ENCODE measurements around the gene FAM163B. TPM values are rescaled to one million over a fixed set of nuclear protein-coding genes. Genes with fewer than 3 reads are reported as not detected.

The FAM163B gene
- total RNA-seq, 1 donor from 2014 or later: not detected

GRCh38 chr9:133562611-133563290 lies 46.4 kb downstream of the FAM163B start:
- POLR2A ChIA-PET: no interaction called here
- intact Hi-C loops (cut with micrococcal nuclease): no loop called here
- H3K27me3 Mint-ChIP-seq: peaks cover 13% of the 10 kb centered on the region
- H3K9me3 Mint-ChIP-seq: no peaks in the 10 kb centered on the region
- ATAC-seq (ENCODE audit: low read depth) (no peak), DNase-seq (no peak)
- no peak overlapping the region for H3K4me3 Mint-ChIP-seq
- no peaks in the 10 kb centered on the region for H3K36me3 Mint-ChIP-seq (ENCODE audit: low read depth)
- no peak for TF ChIP-seq CTCF (IDR thresholded peaks at IDR 0.05)
- peaks cover 20% of the 10 kb centered on the region for H3K4me1 Mint-ChIP-seq
- CTCF ChIA-PET: no interaction called here
- H3K27ac Mint-ChIP-seq: no peak overlapping the region

GRCh38 chr9:133561976-133562554 lies 47.1 kb downstream of the FAM163B start:
- CTCF ChIA-PET: no interaction called here
- no peak overlapping the region for H3K27ac Mint-ChIP-seq

GRCh38 chr9:133560944-133561343 lies 48.2 kb downstream of the FAM163B start:
- POLR2A ChIA-PET: no interaction called here
- TF ChIP-seq CTCF (IDR thresholded peaks at IDR 0.05): no peak
- CTCF ChIA-PET: no interaction called here
- DNase-seq (no peak), ATAC-seq (ENCODE audit: low read depth) (no peak)
- intact Hi-C loops (cut with micrococcal nuclease): no loop called here
- peaks cover 14% of the 10 kb centered on the region for H3K27me3 Mint-ChIP-seq
- H3K4me3 Mint-ChIP-seq: no peak overlapping the region
- no peaks in the 10 kb centered on the region for H3K9me3 Mint-ChIP-seq
- H3K27ac Mint-ChIP-seq: no peak overlapping the region
- no peaks in the 10 kb centered on the region for H3K36me3 Mint-ChIP-seq (ENCODE audit: low read depth)
- H3K4me1 Mint-ChIP-seq: peaks cover 27% of the 10 kb centered on the region

More at GRCh38 chr9:133561976-133562554, 47.1 kb downstream of the FAM163B start:
- H3K36me3 Mint-ChIP-seq (ENCODE audit: low read depth): no peaks in the 10 kb centered on the region
- H3K27me3 Mint-ChIP-seq: peaks cover 11% of the 10 kb centered on the region
- no peak overlapping the region for H3K4me3 Mint-ChIP-seq
- intact Hi-C loops (cut with micrococcal nuclease): no loop called here
- POLR2A ChIA-PET: no interaction called here
- no peak for DNase-seq
- no peaks in the 10 kb centered on the region for H3K9me3 Mint-ChIP-seq
- H3K4me1 Mint-ChIP-seq: peaks cover 25% of the 10 kb centered on the region
- no peak for TF ChIP-seq CTCF (IDR thresholded peaks at IDR 0.05)
- no peak for ATAC-seq (ENCODE audit: low read depth)

GRCh38 chr9:133560311-133560710 lies 48.9 kb downstream of the FAM163B start:
- peaks cover 27% of the 10 kb centered on the region for H3K4me1 Mint-ChIP-seq
- ChIA-PET POLR2A (no interaction called here), CTCF (no interaction called here)
- ATAC-seq (ENCODE audit: low read depth) (no peak), DNase-seq (no peak)
- H3K27me3 Mint-ChIP-seq: peaks cover 15% of the 10 kb centered on the region
- H3K27ac Mint-ChIP-seq: no peak overlapping the region
- no peak overlapping the region for H3K4me3 Mint-ChIP-seq
- H3K9me3 Mint-ChIP-seq: no peaks in the 10 kb centered on the region
- no peak for TF ChIP-seq CTCF (IDR thresholded peaks at IDR 0.05)
- intact Hi-C loops (cut with micrococcal nuclease): no loop called here
- no peaks in the 10 kb centered on the region for H3K36me3 Mint-ChIP-seq (ENCODE audit: low read depth)

GRCh38 chr9:133558191-133559126 lies 50.7 kb downstream of the FAM163B start:
- TF ChIP-seq CTCF (IDR thresholded peaks at IDR 0.05): no peak
- intact Hi-C loops (cut with micrococcal nuclease): no loop called here
- ATAC-seq (ENCODE audit: low read depth): peak; percentile 67
- CTCF ChIA-PET: no interaction called here
- POLR2A ChIA-PET: no interaction called here
- no peak for DNase-seq
- Mint-ChIP-seq H3K27ac (peak overlapping the region; percentile 47), H3K9me3 (no peaks in the 10 kb centered on the region), H3K4me3 (peak overlapping the region; percentile 61), H3K27me3 (peaks cover 15% of the 10 kb centered on the region), H3K4me1 (peaks cover 25% of the 10 kb centered on the region), H3K36me3 (ENCODE audit: low read depth) (no peaks in the 10 kb centered on the region)

All from activated B cell treated with CpG ODN at 0.5 μM for 24 hours (primary cell).